Effector CD8-positive, alpha-beta T cell (primary cell): ENCODE measurements around the gene NUP62CL.

Experiments
- DNase-seq: peaks from one replicate; lab custom pipeline; 2025; lab: John Stamatoyannopoulos, UW

Gene NUP62CL

DNA sequence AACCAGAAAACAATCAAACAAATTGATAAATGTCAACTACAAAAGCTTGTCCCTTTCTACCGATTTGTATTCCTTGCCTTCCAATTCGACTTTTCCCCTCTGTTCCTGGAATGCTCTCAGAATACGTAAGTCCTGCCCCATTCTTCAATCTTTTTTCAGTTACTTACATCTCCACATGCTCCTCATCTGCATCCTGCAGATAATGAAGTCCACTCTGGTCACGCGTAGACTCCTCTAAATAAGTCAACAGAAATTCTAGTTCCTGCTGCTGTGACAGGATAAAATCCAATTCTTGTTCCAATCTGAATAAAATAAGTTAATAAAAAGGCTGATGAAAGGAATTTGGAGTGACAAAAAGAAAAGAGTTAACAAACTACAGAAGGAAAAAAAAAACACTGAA is 53.2 kb downstream of the NUP62CL start:
- DNase-seq = no peak

DNA sequence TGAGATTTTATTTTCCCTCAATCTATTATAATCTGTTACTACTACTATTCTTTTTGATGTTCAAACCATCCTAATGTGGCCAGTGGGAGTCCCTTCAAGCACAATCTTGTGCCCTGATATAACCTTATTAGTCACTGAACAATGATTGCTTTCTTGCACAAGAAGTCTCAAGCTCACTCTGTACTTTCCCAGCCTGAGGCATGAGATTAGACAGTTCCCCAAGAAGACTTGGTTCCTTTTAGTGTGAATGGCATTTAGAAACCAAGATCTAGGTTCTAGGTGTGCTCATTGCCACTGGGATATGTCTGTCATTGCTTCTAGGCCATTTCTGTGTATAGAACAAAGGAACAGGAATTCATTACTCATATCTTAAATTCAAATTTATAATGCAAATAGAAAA is 59.6 kb downstream of the NUP62CL start:
- DNase-seq = no peak

DNA sequence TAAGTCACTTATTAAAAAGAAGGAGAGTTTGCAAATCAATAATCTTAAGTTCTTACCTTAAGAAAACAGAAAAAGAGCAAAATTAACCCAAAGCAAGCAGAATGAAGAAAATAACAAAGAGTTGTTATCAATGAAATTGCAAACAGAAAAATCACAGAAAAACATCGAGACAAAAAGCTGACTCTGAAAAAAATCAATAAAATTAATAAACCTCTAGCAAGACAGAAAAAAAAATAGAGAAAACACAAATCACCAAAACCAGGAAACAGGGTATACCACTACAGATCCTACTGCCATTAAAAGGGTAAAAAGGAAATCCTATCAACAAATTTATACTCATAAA is 70.3 kb downstream of the NUP62CL start:
- no peak for DNase-seq

DNA sequence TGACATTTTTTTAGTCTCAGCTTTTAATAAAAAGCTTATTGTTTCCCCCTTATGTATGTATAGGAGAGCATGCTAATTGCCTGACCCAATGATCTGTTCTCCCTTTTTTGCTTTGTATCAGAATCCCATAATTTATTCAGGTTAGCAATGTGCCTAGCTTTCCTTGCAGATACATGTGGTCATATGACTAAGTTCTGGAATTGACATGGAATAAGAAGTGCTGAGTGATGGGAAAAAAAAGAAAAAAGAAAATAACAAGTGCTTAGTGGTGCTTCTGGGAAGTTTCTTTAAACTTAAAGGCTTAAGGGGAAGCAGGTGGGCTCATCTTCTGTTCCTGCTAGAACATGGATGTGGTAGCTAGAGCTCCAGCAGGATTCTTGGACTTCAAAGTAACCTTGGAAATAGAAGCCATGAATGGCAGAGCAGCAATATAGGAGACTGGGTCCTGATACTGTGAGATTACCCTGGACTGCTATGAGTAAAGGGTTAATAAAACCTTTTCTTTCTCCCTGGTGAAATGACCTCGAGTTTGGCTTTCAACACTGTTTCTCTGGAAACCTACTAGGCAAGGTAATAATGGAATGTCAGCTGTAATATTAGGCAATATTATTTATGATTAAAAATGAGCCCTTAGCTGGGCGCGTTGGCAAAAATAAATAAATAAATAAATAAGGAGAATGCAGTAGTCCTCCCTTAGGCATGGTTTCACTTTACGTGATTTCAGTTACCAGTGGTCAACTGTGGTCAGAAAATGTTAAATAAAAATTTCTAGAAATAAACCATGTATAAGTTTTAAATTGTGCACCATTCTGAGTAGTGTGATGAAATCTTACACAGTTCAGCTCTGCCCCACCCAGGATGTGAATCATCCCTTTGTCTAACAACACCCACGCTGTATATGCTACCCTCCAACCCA is 70.9 kb downstream of the NUP62CL start:
- DNase-seq = no peak

DNA sequence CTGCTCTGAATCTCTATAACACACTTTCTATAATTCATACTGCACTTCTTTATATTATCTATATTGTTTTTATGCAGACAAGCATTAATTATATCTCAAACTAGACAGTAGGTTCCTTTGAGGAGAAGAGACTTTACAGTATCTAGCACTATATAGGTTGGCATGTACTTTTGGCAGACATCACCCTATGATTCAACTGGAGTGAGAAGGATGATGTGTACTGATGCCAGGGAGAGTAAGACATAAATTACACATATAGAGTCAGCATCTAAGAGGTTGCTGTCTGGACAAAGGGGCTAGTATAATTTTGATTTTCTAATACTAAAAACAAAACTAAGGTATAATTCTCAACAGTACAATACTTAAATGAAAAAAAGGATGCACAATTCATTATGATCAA is 82.5 kb downstream of the NUP62CL start:
- no peak for DNase-seq

DNA sequence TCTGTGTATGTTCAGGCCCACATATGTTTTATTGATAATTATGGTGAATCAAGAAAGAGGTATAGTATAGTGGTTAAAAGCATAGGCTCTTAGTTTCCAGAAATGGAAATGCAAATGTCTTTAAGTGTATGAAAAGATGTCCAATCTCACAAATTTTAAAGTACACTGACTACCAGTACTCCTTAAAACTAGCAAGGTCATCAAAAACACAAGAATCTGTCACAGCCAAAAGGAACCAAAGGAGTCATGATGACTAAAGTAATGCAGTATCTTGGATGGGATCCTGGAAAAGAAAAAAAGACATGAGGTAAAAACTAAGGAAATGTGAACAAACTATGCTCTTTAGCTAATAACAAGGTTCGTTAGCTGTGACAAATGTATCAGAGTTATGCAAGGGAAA is 87.0 kb downstream of the NUP62CL start:
- no peak for DNase-seq

DNA sequence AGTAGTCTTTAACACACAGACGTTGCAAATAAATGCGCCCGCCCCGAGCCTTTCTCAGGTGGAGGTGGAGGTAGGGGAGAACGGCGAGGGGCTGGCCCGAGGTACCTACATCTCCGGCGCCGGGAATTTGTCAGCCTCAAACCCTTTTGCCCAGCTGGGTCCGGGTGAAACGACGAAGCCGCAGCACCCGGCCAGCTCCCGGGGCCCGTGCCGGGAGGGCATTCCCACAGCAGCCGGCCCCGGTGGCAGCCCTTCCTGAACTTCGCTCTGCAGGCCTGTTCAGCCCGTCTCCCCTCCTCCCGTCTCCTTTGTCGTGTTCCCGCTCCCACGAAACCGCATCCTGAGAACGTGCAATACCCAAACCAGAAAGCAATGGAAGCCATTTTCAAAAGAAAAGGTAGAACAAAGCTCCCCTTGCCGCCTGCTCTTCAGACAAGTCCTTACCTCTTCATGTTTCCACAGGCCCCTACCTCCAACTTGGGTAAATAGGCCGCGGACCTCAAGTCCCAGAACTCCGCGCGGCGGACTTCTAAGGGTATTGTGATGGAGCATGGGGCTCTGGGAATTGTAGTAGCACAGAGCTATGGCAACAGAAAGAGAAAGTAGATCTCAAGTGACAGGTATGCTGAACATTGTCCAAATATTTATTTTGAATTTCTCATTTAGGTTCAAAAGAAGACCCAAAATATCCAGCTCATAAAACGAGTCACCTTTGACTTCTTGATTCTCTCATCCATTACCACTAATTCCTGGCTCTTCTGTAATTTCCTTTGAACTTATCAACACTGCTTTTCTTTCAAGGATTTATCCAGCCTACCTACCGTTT is 87.7 kb downstream of the NUP62CL start, which contains the start of gene RBM41:
TSS of gene RBM41 (minus strand) at position 501 of the 826 bp plus-strand sequence. CDS start at position 452, 49 bp downstream.
- peak; percentile 55 for DNase-seq

DNA sequence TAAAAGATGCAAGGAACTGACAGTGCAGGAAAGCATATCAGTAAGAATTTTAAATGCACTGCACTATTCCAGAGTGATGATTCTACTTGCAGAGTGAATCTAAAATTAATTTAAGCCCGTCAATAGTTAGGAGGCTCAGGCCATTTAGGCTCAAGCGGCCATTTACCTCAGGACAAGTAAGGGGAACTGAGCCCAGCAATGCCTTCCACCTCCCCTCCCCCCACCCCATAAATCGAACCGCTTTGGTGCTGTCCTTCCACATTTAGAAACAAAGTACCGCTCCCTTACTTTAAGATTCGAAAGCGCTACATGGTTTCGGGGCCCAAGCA is 88.3 kb downstream of the NUP62CL start:
- DNase-seq = no peak

DNA sequence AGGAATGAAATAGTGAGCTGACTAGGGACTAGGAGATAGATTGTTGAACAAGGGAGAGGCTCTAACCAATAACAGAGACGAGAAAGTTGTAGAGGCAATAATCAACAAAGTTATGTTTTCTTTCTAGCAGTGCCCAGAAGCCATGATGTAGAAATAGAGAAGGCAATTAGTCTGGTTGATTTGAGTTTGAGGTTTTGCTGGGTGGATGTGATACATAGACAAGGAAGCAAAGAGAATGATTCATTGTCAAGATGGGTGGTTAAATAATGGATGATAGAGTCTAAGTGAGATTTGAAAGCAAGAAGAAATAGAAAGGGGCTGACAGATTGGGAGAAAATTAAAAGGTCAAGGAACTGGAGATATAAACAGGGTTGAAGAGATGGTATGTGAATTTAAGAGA is 98.8 kb downstream of the NUP62CL start:
- no peak for DNase-seq

DNA sequence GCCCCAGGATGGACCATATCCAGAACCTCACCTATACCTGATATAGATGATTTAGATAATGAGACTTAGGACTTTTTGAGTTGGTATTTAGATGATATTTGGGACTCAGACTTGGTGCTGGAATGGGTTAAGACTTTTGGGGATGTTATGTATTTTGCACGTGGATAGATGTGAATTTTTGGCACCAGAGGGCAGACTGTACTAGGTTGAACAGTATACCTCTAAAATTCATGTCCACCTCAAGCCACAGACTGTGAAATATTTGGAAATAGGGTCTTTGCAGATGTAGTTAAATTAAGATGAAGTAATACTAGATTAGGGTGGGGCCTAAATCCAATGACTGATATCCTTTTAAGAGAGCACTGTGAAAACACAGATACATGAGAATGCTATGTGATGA is 103.3 kb downstream of the NUP62CL start:
- no peak for DNase-seq

DNA sequence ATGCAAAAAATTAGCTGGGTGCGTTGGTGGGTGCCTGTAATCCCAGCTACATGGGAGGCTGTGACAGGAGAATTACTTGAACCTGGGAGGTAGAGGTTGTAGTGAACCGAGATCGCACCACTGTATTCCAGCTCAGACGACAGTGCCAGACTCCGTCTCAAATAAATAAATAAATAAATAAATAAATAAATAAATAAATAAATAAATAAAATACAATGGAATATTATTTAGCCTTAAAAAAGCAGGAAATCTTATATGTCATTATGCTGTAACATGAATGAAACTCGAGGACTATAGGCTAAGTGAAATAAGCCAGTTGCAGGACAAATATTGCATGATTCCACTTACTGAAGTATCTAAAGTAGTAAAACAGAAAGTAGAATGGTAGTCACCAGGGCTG is 130.1 kb downstream of the NUP62CL start:
- no peak for DNase-seq
